GM20431 (cell line): ENCODE results near the gene PEX19.

Source experiments
- in situ Hi-C: fragments of 300-500 bp; cut with MseI, MboI; formaldehyde crosslinking; loops from one replicate; pipeline ENCODE4 v1.15.0; 2020; ENCODE audit warnings: low sequenced_read_pairs; ENCODE audit not compliant: unreplicated experiment

The PEX19 gene

DNA sequence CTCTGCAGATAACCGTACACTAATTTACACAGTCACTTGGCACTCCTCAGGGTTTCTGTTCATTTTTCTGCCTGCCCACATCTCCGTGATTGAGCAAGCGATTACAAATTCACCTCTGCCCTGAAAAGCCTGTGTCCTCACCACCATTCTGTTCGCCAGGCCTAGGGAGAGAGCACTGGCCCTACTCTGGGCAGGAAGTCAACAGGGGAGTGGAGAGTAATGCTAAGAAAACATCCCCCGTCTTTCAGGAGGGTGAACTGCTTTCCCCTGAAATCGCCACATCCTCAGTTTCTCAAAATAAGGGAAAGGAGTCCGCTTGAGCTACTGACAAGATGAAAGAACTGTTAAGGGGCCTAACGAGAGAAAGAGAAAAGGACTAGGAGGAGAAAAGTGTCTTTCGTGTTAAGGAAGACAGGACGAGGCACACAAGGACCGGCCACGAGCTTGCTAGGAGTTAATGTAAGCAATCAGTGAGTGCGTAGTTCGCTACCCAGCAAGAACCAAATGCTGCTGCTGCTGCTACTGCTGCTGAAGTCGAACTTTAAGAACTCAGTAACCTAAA, 632 bp downstream of the PEX19 start:
- in situ Hi-C loops: no loop called here

- in situ Hi-C loops: no loop called here
Observed at GRCh38 chr1:160282807-160283206, 2.1 kb downstream of the PEX19 start.

DNA sequence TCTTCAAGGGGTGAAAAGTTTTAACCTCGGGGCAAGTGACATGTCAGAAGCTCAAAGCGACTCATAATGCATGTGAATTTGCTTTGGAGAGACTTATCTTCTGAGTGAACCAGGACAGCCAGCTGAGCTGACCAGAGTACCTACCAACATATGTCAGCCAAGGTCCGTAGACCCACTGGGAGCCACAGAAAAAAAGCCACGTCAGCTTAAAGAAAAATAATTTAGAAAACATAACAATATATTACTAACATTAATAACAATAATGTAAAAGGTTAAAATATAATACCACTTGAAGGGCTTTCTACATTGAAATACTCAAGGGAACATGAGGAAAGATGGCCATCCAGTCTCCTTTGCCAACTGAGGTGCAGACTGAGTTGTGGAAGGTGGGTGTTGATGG, 6.9 kb downstream of the PEX19 start:
- in situ Hi-C loops: no loop called here

DNA sequence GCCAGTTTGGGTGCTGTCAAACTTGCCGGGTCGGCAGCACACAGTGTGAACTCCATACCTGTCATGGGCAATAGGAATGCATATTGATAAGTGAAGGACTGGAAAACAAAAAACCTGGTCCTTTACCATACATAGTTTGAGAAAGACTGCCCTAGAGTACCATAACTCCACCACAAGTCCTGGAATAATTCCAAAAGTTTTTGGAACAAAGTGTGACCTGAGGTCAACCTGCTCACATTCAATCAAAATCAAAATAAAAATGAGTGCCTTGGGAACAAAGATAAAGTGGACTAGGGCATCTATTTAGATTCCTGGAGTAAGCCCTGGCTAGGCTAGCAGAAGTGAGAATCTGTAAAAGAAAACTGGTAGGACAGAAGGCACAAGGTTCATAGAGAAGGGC, 7.6 kb downstream of the PEX19 start:
- in situ Hi-C loops: no loop called here

- in situ Hi-C loops: no loop called here
Observed at GRCh38 chr1:160271025-160271424, 13.9 kb downstream of the PEX19 start.

DNA sequence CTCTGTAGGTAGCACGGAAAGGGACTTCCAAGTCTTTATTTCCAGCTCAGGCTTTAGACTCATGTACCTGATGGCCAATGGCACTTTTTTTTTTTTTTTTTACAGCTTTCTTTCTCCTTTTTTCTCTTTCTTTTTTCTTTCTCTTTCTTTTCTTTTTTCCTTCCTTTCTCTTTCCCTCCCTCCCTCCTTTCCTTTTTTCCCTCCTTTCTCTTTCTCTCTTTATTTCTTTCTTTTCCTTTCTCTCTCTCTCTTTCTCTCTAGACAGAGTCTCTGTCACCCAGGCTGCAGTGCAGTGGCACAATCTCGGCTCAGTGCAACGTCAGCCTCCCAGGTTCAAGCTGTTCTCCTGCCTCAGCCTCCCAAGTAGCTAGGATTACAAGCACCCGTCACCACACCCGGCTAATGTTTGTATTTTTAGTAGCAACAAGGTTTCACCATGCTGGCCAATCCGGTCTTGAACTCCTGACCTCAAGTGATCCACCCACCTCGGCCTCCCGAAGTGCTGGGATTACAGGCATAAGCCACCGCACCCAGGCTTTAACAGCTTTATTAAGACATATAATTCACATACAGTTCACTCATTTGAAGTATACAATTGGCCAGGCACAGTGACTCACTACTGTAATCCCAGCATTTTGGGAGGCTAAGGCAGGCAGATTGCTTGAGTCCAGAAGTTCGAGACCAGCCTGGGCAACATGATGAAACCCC, 17.5 kb downstream of the PEX19 start:
- in situ Hi-C loops: no loop called here

DNA sequence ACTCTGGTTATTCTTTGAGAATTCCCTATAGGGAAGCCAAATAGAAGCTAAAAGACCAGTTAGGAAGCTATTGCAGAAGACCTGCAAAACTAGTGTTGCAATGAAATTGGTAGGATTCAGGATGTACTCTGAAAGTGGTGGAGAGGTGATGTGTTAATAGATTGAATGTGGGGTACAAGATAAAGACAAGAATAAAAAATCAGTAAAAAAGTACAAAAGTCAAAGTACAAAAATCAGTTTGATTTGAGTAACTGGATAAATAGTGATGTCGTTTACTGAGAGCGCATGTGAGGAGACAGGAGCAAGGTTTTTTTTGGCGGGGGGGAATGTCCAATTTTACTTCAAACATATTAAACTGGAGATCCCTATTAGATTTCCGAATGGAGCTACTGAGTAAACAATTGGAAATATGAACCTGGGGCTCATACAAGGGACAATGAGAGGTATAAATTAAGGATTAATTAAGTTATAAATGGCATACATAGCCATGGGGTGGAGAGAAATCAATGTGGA, 20.1 kb downstream of the PEX19 start:
- in situ Hi-C loops: no loop called here

DNA sequence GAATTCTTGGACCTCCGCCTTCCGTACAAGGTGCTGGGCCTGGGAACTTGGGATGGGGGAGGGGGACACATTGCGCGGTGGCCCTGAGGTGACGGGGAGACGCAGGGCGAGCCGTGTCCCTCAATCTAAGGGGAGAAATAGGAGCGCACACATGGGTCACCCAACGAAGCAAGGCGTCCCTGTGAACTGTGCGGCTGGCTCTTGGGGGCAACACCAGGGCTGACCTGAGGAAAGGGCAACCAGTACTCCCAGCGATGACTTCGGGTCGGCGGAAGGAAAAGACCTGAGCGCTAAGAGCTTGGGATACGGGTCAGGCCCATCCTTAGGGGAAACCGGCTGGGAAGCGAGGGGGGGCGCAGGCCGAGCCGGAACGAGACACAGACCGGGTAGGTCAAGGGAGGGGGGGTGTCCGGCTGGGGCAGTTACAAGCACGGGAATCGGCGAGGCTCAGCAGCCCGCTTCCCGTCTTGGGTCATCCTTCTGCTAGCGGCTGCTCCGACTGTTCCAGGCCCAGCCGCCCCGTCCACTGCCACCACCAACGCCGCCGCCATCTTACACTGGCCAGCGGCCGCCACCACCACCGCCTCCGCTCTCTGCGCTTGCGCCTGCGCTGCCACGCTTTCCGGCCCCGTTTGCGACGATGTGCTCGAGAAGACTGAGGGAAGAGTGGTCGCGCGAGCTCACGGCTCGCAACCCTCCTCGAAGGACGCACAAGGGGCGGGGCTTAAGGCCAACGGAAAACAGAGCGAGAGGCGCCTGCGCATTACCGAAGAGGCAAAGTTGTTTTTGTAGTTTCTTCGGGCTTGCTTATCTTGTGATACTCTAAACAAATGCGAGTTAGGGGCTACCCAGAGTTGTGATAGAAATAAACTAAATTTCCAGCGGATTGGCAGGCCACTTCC, 22.8 kb downstream of the PEX19 start, which contains the start of gene DCAF8:
Gene DCAF8 (minus strand): TSS at position 657 of the 902 bp plus-strand sequence. CDS start 18,541 bp downstream, outside the sequence.
- in situ Hi-C loops: no loop called here

GRCh38 chr1:160261556-160261892, 23.4 kb downstream of the PEX19 start:
- in situ Hi-C loops: no loop called here

DNA sequence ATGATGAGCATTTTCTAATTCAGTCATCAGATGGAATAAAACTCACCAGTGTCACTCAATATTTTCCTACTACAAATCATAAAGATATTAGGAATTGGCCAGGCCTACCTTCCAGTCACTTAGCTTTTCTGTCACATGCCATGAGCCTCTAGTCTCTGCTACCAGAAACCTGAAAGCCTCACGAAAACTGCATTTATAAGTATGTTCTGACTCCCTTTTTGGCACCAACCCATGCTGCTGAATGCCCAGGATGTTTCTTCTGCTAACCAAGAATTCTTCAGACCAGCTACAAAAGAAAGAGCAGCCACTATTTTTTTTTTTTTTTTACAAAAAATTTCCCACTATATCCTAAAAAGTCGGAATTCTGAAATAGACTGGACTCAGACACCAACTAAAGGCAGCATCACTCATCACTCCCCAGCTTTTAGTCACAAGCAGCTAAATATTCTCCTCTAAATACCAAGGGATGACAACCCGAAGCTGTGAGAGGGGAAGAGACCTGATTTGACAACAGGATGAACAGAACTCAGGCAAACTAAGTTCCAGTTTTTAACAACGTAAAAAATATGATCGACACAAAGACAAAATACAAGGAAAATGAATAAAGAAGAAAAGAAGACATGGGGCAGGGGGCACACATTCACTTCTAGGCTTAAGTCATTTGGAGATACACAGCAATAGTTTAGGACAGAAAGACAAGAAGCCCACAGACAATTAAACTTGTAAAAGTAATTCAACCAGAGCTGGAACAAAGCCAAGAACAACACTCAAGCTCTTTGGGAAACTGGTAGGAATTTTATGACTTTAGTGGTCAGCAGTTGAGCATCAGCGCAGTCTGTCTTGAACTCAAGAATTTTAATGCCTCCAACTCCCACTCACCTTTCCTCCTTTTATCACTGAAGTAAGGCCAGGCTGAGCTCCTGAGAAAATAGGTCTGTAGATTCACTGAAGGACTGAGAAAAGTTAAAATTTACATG, 24.2 kb downstream of the PEX19 start:
- in situ Hi-C loops: no loop called here

GRCh38 chr1:160258177-160258798, 26.6 kb downstream of the PEX19 start:
- in situ Hi-C loops: no loop called here

GRCh38 chr1:160257411-160258015, 27.4 kb downstream of the PEX19 start:
- in situ Hi-C loops: no loop called here

- in situ Hi-C loops: no loop called here
Observed at GRCh38 chr1:160256396-160257046, 28.4 kb downstream of the PEX19 start.

DNA sequence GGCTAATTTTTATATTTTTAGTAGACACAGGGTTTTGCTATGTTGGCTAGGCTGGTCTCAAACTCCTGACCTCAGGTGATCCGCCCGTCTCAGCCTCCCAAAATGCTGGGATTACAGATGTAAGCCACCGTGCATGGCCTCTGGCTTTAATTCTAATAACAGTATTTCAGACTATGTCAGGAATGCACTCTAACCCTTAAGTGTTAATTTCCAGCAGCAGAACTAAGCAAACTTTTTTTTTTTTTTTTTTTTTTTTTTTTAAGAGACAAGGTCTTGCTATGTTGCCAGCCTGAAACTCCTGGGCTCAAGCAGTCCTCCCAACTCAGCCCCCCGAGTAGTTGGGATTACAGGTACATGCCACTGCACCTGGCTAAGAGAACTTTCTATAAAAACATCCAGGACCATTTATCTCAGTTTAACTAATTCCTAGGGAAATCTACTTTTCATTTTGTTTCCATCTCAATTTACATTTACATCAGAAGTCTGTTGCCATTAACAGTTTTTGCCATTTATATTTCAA, 29.1 kb downstream of the PEX19 start:
- in situ Hi-C loops: no loop called here

- in situ Hi-C loops: no loop called here
Observed at GRCh38 chr1:160251687-160252526, 33.0 kb downstream of the PEX19 start.

DNA sequence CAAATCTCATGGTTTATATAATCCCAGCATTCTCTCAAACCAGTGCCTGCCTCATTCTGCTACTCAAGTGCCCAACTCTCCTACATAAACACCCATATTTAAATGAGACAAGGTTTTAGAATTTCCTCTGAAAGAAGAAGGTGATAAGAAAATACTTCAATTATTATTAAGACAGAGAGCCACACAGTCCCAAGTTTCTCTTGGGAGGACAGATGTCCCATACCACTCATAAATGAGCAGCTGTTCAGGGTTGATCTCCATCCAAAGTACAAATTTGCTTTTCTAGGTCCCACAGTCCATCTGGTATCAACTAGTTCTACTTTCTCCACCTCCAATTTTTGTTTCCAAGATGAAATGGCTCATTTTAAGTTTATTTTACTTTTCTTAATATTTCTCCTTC, 33.9 kb downstream of the PEX19 start:
- in situ Hi-C loops: no loop called here

- in situ Hi-C loops: no loop called here
Observed at GRCh38 chr1:160247053-160247452, 37.9 kb downstream of the PEX19 start.
